Measurements from ENCODE around the gene MYO18A.

- TF ChIP-seq, protein P1, sequence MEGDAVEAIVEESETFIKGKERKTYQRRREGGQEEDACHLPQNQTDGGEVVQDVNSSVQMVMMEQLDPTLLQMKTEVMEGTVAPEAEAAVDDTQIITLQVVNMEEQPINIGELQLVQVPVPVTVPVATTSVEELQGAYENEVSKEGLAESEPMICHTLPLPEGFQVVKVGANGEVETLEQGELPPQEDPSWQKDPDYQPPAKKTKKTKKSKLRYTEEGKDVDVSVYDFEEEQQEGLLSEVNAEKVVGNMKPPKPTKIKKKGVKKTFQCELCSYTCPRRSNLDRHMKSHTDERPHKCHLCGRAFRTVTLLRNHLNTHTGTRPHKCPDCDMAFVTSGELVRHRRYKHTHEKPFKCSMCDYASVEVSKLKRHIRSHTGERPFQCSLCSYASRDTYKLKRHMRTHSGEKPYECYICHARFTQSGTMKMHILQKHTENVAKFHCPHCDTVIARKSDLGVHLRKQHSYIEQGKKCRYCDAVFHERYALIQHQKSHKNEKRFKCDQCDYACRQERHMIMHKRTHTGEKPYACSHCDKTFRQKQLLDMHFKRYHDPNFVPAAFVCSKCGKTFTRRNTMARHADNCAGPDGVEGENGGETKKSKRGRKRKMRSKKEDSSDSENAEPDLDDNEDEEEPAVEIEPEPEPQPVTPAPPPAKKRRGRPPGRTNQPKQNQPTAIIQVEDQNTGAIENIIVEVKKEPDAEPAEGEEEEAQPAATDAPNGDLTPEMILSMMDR (conservative IDR thresholded peaks at IDR 0.05) = no peak
- no peak for TF ChIP-seq ZFX (IDR thresholded peaks at IDR 0.05)
Observed at GRCh38 chr17:29158096-29158487, 22.1 kb downstream of the MYO18A start.

All from C4-2B (cell line).